Neural crest cell (in vitro differentiated cells): ENCODE results near the gene MAP4K2. TPM values are rescaled to one million over a fixed set of nuclear protein-coding genes. Genes with fewer than 3 reads are reported as not detected.

ENCODE experiments used
- DNase-seq: peaks from one replicate; pipeline ENCODE4 v3.0.0; 2021; ENCODE audit warnings: low read depth, mixed read lengths, low spot score
- H3K27ac Mint-ChIP-seq: one replicate; pipeline ENCODE4 v1.8.0; 2021; ENCODE audit warnings: mild to moderate bottlenecking, mixed read lengths; ENCODE audit not compliant: unreplicated experiment
- H3K27me3 Mint-ChIP-seq: 2 replicates; pipeline ENCODE4 v1.8.0; 2021; ENCODE audit warnings: low read depth, mild to moderate bottlenecking, mixed read lengths
- H3K36me3 Mint-ChIP-seq: 2 replicates; pipeline ENCODE4 v1.8.0; 2021; ENCODE audit warnings: low read depth, mild to moderate bottlenecking, mixed read lengths
- H3K4me1 Mint-ChIP-seq: 2 replicates; pipeline ENCODE4 v1.8.0; 2021; ENCODE audit warnings: mixed read lengths
- H3K4me3 Mint-ChIP-seq: one replicate; pipeline ENCODE4 v1.8.0; 2021; ENCODE audit warnings: mild to moderate bottlenecking, mixed read lengths
- H3K9me3 Mint-ChIP-seq: 2 replicates; pipeline ENCODE4 v1.8.0; 2021; ENCODE audit warnings: mixed read lengths
- CTCF ChIP-seq: fragments of 200-600 bp; sonication (generic); conservative IDR thresholded peaks from 2 replicates; pipeline ENCODE4 v1.5.0; 2021; ENCODE audit warnings: antibody characterized with exemption, mild to moderate bottlenecking
- total RNA-seq: library from RNA; stranded (reverse); gene quantifications from 2 replicates; pipeline ENCODE4 v1.2.1, GENCODE V29; 2021

MAP4K2 gene
- total RNA-seq, 1 donor from 2014 or later, result 14.6 TPM

- Mint-ChIP-seq H3K9me3 (no peaks in the 10 kb centered on the region), H3K4me1 (peaks cover 56% of the 10 kb centered on the region), H3K27ac (no peak overlapping the region), H3K27me3 (peaks cover 10% of the 10 kb centered on the region), H3K36me3 (peaks cover 62% of the 10 kb centered on the region), H3K4me3 (no peak overlapping the region)
- DNase-seq, result no peak
- TF ChIP-seq CTCF, result no peak
Observed at GRCh38 chr11:64766881-64767280, 36.1 kb downstream of the MAP4K2 start.

DNA sequence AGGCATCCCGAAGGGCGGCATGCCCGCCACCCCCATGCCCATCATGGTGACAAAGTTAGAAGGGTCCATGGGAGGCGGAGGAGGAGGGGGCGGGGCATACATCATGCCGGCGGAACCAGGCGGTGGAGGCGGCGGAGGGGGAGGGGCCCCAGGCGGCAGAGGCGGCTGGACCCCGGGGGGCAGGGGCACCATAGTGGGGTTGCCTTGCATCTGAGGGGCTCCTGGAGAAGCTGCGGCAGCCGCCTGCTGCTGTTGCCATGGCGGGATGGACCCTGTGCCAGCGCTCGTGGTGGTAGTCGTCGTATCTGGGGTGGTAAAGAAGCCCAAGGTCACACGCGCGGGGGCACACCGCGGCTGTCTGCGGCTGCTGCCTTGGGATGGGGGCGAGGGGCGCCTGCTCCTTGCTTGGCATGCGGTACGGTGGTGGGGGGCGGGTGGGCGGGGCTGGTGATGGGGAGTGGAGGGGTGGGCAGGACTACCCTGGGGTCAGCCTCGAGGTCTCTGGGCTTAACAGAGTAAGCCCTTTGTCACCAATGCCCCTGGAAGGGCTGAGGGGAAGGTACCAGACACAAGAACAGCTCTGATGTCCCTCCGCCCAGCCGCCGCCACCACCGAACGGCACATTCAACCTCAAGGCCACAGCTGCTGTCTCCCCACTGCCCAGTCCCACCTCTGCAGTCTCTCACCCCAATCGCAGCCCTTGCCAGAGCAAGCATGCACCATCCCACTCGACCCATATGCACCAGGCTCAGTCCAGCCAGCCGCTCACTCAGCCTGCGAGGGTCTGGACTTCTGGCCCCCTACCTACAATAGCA is 37.0 kb downstream of the MAP4K2 start:
- peak overlapping the region; percentile 65 for H3K4me3 Mint-ChIP-seq
- no peak for TF ChIP-seq CTCF
- peaks cover 14% of the 10 kb centered on the region for H3K27me3 Mint-ChIP-seq
- H3K9me3 Mint-ChIP-seq, result no peaks in the 10 kb centered on the region
- DNase-seq, result no peak
- H3K27ac Mint-ChIP-seq, result no peak overlapping the region
- peaks cover 55% of the 10 kb centered on the region for H3K4me1 Mint-ChIP-seq
- H3K36me3 Mint-ChIP-seq, result peaks cover 57% of the 10 kb centered on the region

DNA sequence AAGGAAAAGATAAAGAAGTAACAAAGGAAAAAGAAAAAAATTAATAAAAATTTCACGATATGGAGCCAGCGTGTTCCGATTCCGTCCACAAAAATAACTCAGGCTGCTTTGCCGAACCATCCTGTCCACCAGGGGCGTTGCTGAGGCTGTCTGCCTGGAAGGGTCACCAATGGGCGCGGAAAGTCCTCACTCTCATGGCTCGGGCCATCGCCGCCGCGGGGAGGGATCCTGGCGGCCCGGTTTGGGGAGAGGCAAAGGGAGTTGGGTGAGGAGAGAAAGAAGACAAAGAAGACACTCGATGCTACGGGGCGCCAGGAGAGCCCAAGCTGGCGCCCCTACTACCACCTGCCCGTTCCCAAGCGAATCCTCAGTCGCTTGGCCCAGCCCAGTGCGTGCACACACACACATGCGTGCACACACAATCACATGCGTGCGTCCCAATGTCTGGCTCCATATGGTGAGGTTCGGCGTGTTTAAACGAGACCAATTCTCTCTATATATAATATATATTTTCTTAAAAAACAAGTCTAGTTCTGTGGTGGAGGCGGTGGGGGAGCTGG is 37.6 kb downstream of the MAP4K2 start:
- TF ChIP-seq CTCF, result peak; percentile 39
- DNase-seq, result no peak
- Mint-ChIP-seq H3K27ac (no peak overlapping the region), H3K4me1 (peaks cover 61% of the 10 kb centered on the region), H3K27me3 (peaks cover 19% of the 10 kb centered on the region), H3K4me3 (peak overlapping the region; percentile 47), H3K9me3 (no peaks in the 10 kb centered on the region), H3K36me3 (peaks cover 52% of the 10 kb centered on the region)

- TF ChIP-seq CTCF, result no peak
- H3K36me3 Mint-ChIP-seq, result peaks cover 49% of the 10 kb centered on the region
- H3K9me3 Mint-ChIP-seq, result no peaks in the 10 kb centered on the region
- no peak for DNase-seq
- H3K4me1 Mint-ChIP-seq, result peaks cover 66% of the 10 kb centered on the region
- peaks cover 24% of the 10 kb centered on the region for H3K27me3 Mint-ChIP-seq
- peak overlapping the region; percentile 83 for H3K27ac Mint-ChIP-seq
- peak overlapping the region; percentile 47 for H3K4me3 Mint-ChIP-seq
Observed at GRCh38 chr11:64764753-64765152, 38.3 kb downstream of the MAP4K2 start.

DNA sequence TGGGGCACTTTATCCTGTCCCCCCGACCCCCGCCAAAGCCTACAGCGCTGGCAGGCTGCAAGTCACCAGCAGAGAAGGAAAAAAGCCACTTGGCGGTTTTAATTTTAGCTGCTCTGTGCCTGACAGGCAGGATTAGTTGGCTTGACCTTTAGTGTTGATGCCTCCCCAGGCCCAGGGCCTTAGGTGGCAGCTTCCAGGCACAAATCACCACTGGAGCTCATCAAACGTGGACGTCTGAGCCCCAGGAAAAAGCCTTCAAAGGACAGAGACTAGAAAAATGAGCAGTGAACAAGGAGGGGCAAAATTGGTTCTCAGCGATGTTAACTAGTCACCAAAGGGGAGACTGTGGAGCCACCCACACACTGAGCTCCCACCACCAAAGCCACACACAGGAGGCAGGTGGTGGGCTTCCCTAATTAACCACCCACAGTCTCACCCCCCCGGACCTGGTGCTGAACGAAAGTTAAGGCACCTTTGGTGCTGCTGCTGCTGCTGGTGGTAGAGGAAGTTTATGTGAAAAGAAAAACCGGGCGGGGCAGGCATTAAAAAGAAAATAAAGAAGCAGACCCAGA is 38.9 kb downstream of the MAP4K2 start:
- H3K9me3 Mint-ChIP-seq, result no peaks in the 10 kb centered on the region
- H3K36me3 Mint-ChIP-seq, result peaks cover 43% of the 10 kb centered on the region
- no peak overlapping the region for H3K27ac Mint-ChIP-seq
- peaks cover 30% of the 10 kb centered on the region for H3K27me3 Mint-ChIP-seq
- peaks cover 68% of the 10 kb centered on the region for H3K4me1 Mint-ChIP-seq
- H3K4me3 Mint-ChIP-seq, result peak overlapping the region; percentile 32
- TF ChIP-seq CTCF, result no peak
- no peak for DNase-seq
